CD14-positive monocyte (primary cell): Measurements from ENCODE around the gene RTL10. TPM values are rescaled to one million over a fixed set of nuclear protein-coding genes. Genes with fewer than 3 reads are reported as not detected.

Experiments
- DNase-seq, 3 donors: peaks; one replicate each; pipeline ENCODE4 v3.0.0-alpha.2; 2011 to 2022
- H2AFZ ChIP-seq: 2 replicates; pipeline ENCODE4 v1.6.0; 2012; ENCODE audit warnings: mild to moderate bottlenecking, low read depth, low read length, inconsistent platforms; ENCODE audit not compliant: insufficient read depth, poor library complexity, severe bottlenecking
- H3K27ac ChIP-seq, 2 donors: 1 replicate in 1 of 2; 2 replicates in 1 of 2; pipeline ENCODE4 v1.5.1; 2012 to 2013; ENCODE audit warnings: low read length in 2 of 2, control low read depth in 1 of 2, inconsistent platforms in 1 of 2, low read depth in 1 of 2, mild to moderate bottlenecking in 1 of 2
- H3K27me3 ChIP-seq, 2 donors: one replicate each; pipeline versions ENCODE4 v1.6.0 to v1.6.1; 2011 to 2013; ENCODE audit warnings: low read length in 2 of 2; ENCODE audit not compliant: control insufficient read depth in 2 of 2, insufficient read depth in 2 of 2
- H3K36me3 ChIP-seq, 2 donors: replicated peaks in 1 of 2; 1 replicate in 1 of 2; 2 replicates in 1 of 2; pipeline versions ENCODE4 v1.5.1 to v1.6.1; 2012 to 2013; ENCODE audit warnings: low read length in 2 of 2, control low read depth in 1 of 2, inconsistent platforms in 1 of 2, mild to moderate bottlenecking in 1 of 2; ENCODE audit not compliant: insufficient read depth in 2 of 2, control insufficient read depth in 1 of 2
- H3K4me1 ChIP-seq, 2 donors: 1 replicate in 1 of 2; 2 replicates in 1 of 2; pipeline versions ENCODE4 v1.5.1 to v1.6.1; 2012 to 2013; ENCODE audit warnings: low read length in 2 of 2, control low read depth in 1 of 2, inconsistent platforms in 1 of 2, mild to moderate bottlenecking in 1 of 2, moderate library complexity in 1 of 2; ENCODE audit not compliant: insufficient read depth in 2 of 2, control insufficient read depth in 1 of 2
- H3K4me2 ChIP-seq: replicated peaks from 2 replicates; pipeline ENCODE3; 2012; ENCODE audit warnings: low read length, moderate library complexity, mild to moderate bottlenecking; ENCODE audit not compliant: poor library complexity, severe bottlenecking; ENCODE audit errors: extremely low read depth
- H3K4me3 ChIP-seq, 3 experiments: fragments of 200-600 bp in 1 of 3; sonication (generic) in 1 of 3; replicated peaks in 1 of 3; 1 replicate in 2 of 3; 2 replicates in 1 of 3; pipeline ENCODE4 v1.5.1; 2011 to 2013; ENCODE audit warnings: low read length in 3 of 3, mild to moderate bottlenecking in 3 of 3, control low read depth in 2 of 3, low read depth in 2 of 3, inconsistent platforms in 1 of 3, moderate library complexity in 1 of 3
- H3K79me2 ChIP-seq: 2 replicates; pipeline ENCODE4 v1.6.0; 2012; ENCODE audit warnings: mild to moderate bottlenecking, control low read depth, inconsistent platforms, low read length, moderate library complexity; ENCODE audit not compliant: insufficient read depth
- H3K9ac ChIP-seq: 2 replicates; pipeline ENCODE4 v1.6.0; 2017; ENCODE audit warnings: low read length, mild to moderate bottlenecking; ENCODE audit not compliant: insufficient read depth, poor library complexity, severe bottlenecking
- H3K9me3 ChIP-seq, 2 donors: replicated peaks in 1 of 2; 1 replicate in 1 of 2; 2 replicates in 1 of 2; pipeline versions ENCODE4 v1.5.1 to v1.6.1; 2012 to 2013; ENCODE audit warnings: low read length in 2 of 2, control low read depth in 1 of 2; ENCODE audit not compliant: control insufficient read depth in 1 of 2, insufficient read depth in 1 of 2
- H4K20me1 ChIP-seq: 2 replicates; pipeline ENCODE4 v1.6.0; 2012; ENCODE audit warnings: mild to moderate bottlenecking, low read length, control low read depth, moderate library complexity; ENCODE audit not compliant: insufficient read depth
- H3K27ac Mint-ChIP-seq, 7 donors: one replicate each; pipeline ENCODE4 v1.8.0; 2020; ENCODE audit warnings: mild to moderate bottlenecking in 7 of 7, mixed read lengths in 7 of 7, moderate library complexity in 6 of 7, inconsistent platforms in 2 of 7
- H3K27me3 Mint-ChIP-seq, 3 donors: one replicate each; pipeline ENCODE4 v1.8.0; 2021 to 2022; ENCODE audit warnings: low read depth in 3 of 3, mild to moderate bottlenecking in 3 of 3, mixed read lengths in 3 of 3, moderate library complexity in 3 of 3, inconsistent platforms in 1 of 3
- H3K36me3 Mint-ChIP-seq, 2 donors: one replicate each; pipeline ENCODE4 v1.8.0; 2020; ENCODE audit warnings: mixed read lengths in 2 of 2, inconsistent platforms in 1 of 2, mild to moderate bottlenecking in 1 of 2
- H3K4me1 Mint-ChIP-seq: one replicate; pipeline ENCODE4 v1.8.0; 2020; ENCODE audit warnings: mild to moderate bottlenecking, mixed read lengths
- H3K4me3 Mint-ChIP-seq, 2 donors: one replicate each; pipeline ENCODE4 v1.8.0; 2020; ENCODE audit warnings: mild to moderate bottlenecking in 2 of 2, mixed read lengths in 2 of 2, moderate library complexity in 1 of 2
- H3K9me3 Mint-ChIP-seq, 7 donors: one replicate each; pipeline ENCODE4 v1.8.0; 2020 to 2022; ENCODE audit warnings: mixed read lengths in 7 of 7, mild to moderate bottlenecking in 6 of 7, moderate library complexity in 6 of 7, inconsistent platforms in 2 of 7
- WGBS: methylation state at CpG from one replicate; pipeline ENCODE4 v1.1.5; 2013; ENCODE audit warnings: missing lambda C conversion rate; ENCODE audit not compliant: insufficient coverage; 5-methylcytosine and 5-hydroxymethylcytosine counted together
- intact Hi-C, 2 donors: fragments of 100-400 bp; cut with micrococcal nuclease; formaldehyde crosslinking; loops; one replicate each; pipeline versions ENCODE4 v1.15.0 to v1.15.1; 2023
- polyA plus RNA-seq, 3 donors: library from polyadenylated mRNA; depleted of rRNA in 1 of 3; unstranded in 2 of 3; stranded (reverse) in 1 of 3; fragments of 300-500 nt in 2 of 3; fragments of >200 nt in 1 of 3; fragmentation: Illumina TruSeq in 2 of 3; gene quantifications; 1 replicate in 2 of 3; 2 replicates in 1 of 3; pipeline ENCODE4 v1.2.3, GENCODE V29; 2012 to 2021
- TF ChIP-seq, protein P1 (sequence below): fragments of 200-600 bp; IDR thresholded peaks from one replicate; pipeline ENCODE4 v1.8.0; 2022; ENCODE audit warnings: antibody characterized with exemption, mild to moderate bottlenecking

Gene RTL10
- polyA plus RNA-seq, 3 donors, result 1.4 to 6.5 (median 1.5) TPM

DNA sequence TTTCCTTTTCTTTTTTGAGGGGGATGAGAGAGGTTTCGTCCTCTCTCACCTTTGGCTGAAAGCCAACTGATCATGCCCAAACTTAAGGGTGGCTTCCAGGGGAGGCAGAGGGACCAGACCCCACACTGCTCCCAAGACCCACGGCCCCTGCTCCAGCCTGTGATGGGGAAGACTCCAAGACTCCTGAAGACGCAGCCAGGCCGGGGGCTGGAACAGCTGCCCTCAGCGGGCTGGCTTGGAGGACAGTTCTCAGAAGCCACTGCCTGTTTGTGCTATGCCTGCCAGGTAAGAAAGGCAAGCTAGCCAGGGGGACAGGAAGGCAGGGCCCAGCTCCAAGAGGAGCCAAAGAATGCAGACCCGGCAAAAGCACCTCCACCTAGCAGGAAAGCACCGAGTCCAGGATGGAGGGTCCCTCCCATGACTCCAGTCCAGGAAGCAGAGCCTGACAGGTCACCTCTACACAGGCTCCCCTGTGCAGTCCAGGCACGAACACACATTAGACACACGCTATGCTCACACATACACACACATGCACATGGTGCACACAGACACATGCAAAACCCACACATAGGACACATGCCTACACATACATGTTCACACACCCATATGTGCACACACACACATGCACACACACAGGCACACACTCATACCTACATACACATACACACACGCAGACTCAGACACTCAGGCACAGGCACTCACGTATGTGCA is 31.3 kb downstream of the RTL10 start:
- H3K27me3 Mint-ChIP-seq, result no peaks in the 10 kb centered on the region
- peaks cover 2 to 4% of the 10 kb centered on the region in 2 donors for H3K36me3 Mint-ChIP-seq
- WGBS, result 89% methylated on average over 10 of the region's 11 CpGs
- intact Hi-C loops, result no loop called here
- Histone ChIP-seq H3K27me3 (no peaks in the 10 kb centered on the region), H2AFZ (no peak overlapping the region), H3K79me2 (no peaks in the 10 kb centered on the region), H3K4me1 (peaks cover 5 to 7% of the 10 kb centered on the region in 2 donors), H3K9me3 (no peaks in the 10 kb centered on the region), H3K4me3 (no peak overlapping the region), H4K20me1 (no peaks in the 10 kb centered on the region), H3K27ac (no peak overlapping the region), H3K4me2 (no peak overlapping the region), H3K36me3 (no peaks in the 10 kb centered on the region), H3K9ac (no peak overlapping the region)
- no peak overlapping the region for H3K27ac Mint-ChIP-seq
- no peak for DNase-seq
- no peak overlapping the region for H3K4me3 Mint-ChIP-seq
- H3K9me3 Mint-ChIP-seq, result peaks cover 0 to 7% (median 4%) of the 10 kb centered on the region in 7 donors
- peaks cover 10% of the 10 kb centered on the region for H3K4me1 Mint-ChIP-seq
- TF ChIP-seq, protein P1, sequence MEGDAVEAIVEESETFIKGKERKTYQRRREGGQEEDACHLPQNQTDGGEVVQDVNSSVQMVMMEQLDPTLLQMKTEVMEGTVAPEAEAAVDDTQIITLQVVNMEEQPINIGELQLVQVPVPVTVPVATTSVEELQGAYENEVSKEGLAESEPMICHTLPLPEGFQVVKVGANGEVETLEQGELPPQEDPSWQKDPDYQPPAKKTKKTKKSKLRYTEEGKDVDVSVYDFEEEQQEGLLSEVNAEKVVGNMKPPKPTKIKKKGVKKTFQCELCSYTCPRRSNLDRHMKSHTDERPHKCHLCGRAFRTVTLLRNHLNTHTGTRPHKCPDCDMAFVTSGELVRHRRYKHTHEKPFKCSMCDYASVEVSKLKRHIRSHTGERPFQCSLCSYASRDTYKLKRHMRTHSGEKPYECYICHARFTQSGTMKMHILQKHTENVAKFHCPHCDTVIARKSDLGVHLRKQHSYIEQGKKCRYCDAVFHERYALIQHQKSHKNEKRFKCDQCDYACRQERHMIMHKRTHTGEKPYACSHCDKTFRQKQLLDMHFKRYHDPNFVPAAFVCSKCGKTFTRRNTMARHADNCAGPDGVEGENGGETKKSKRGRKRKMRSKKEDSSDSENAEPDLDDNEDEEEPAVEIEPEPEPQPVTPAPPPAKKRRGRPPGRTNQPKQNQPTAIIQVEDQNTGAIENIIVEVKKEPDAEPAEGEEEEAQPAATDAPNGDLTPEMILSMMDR, result no peak

DNA sequence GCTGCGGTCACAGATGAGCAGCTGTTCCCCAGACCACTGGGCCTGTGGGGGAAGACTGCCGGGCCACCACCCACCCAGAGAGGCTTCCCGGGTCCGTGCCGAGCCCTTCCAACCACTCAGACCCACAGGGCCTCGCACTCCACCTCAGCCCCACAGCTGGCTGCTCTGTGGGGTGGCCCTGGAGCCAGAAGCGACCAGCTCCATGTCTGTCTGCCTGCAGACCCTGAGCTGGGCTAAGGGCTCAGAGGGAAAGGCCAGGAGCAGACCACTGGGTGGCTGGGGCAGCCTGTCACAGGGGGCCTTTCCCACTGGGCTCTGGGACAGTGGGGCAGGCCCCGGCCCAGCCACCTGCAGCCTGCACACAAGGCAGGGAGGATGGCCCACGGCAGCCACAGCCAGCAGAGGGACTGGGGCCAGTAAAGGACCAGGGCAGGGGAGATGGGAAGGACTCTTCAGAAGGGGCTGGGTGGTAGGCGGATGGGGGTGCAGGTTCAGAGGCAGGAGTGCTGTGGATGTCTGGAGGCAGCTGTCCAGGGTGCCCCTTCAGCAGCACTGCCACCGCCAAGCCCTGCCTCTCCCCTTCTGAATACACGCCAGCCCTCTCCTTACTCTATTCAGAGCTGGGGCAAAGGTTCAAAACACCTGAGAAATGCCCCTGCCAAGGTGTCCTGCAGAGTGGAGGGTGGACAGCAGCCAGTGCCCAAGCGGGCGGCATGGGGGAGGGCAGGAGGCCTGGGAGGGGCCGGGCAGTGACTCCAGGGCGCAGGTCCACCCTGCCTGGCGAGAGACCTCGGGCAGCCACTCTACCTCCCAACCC is 32.2 kb downstream of the RTL10 start:
- no peak for DNase-seq

More for the DNA sequence above, 32.2 kb downstream of the RTL10 start:
- H3K27me3 Mint-ChIP-seq, result no peaks in the 10 kb centered on the region
- H3K4me1 ChIP-seq, result peaks cover 5 to 7% of the 10 kb centered on the region in 2 donors
- TF ChIP-seq, protein P1, result no peak
- H3K4me2 ChIP-seq, result no peak overlapping the region
- no peak overlapping the region for H3K9ac ChIP-seq
- H4K20me1 ChIP-seq, result no peaks in the 10 kb centered on the region
- H3K4me3 Mint-ChIP-seq, result no peak overlapping the region
- intact Hi-C loops, result no loop called here
- no peak overlapping the region for H2AFZ ChIP-seq
- peaks cover 0 to 7% (median 4%) of the 10 kb centered on the region in 7 donors for H3K9me3 Mint-ChIP-seq
- peaks cover 10% of the 10 kb centered on the region for H3K4me1 Mint-ChIP-seq
- no peaks in the 10 kb centered on the region for H3K79me2 ChIP-seq
- peaks cover 2 to 4% of the 10 kb centered on the region in 2 donors for H3K36me3 Mint-ChIP-seq
- H3K27ac ChIP-seq, result no peak overlapping the region
- no peak overlapping the region for H3K27ac Mint-ChIP-seq
- WGBS, result 100% methylated on average over 6 of the region's 18 CpGs
- no peaks in the 10 kb centered on the region for H3K9me3 ChIP-seq
- no peaks in the 10 kb centered on the region for H3K27me3 ChIP-seq
- no peaks in the 10 kb centered on the region for H3K36me3 ChIP-seq
- H3K4me3 ChIP-seq, result no peak overlapping the region
